PC-9 (cell line): ENCODE measurements around the gene RFPL4AL1. TPM values are rescaled to one million over a fixed set of nuclear protein-coding genes. Genes with fewer than 3 reads are reported as not detected.

ENCODE experiments used
- BruUV-seq: library from RNA; stranded (reverse); fragments of 400-500 nt; replicated peaks from 2 replicates; lab custom pipeline; 2021; lab: Mats Ljungman, UMichigan
- CTCF ChIA-PET: fragments of 300-600 bp; sonication (Branson Sonifier 250); formaldehyde crosslinking; loops from one replicate; lab custom pipeline; 2022; ENCODE audit warnings: antibody characterized with exemption; lab: Charles Lee
- POLR2A ChIA-PET: fragments of 300-600 bp; sonication (Branson Sonifier 250); formaldehyde crosslinking; loops from one replicate; lab custom pipeline; 2022; ENCODE audit warnings: antibody characterized with exemption; ENCODE audit not compliant: unreplicated experiment; lab: Charles Lee
- DNase-seq, 2 experiments: peaks; one replicate each; pipeline versions ENCODE4 v3.0.0 to v3.0.0-alpha.2; 2015 to 2022; ENCODE audit warnings: mixed read lengths in 1 of 2
- H2AFZ ChIP-seq: fragments of 200-600 bp; sonication (generic); 2 replicates; pipeline ENCODE4 v1.8.1; 2017; ENCODE audit warnings: antibody characterized with exemption
- H3F3A ChIP-seq: fragments of 200-600 bp; sonication (generic); 2 replicates; pipeline ENCODE4 v1.8.1; 2017; ENCODE audit warnings: antibody characterized with exemption, mild to moderate bottlenecking, low read depth; ENCODE audit not compliant: insufficient read depth
- H3K27ac ChIP-seq: fragments of 200-600 bp; sonication (generic); 2 replicates; pipeline ENCODE4 v1.6.1; 2016; ENCODE audit warnings: mixed run types
- H3K27me3 ChIP-seq: fragments of 200-600 bp; sonication (generic); 2 replicates; pipeline ENCODE4 v1.6.1; 2016; ENCODE audit warnings: low read depth, mixed run types; ENCODE audit not compliant: insufficient read depth
- H3K36me3 ChIP-seq: fragments of 200-600 bp; sonication (generic); 2 replicates; pipeline ENCODE4 v1.6.1; 2016; ENCODE audit warnings: low read depth, mixed run types
- H3K4me1 ChIP-seq: fragments of 200-600 bp; sonication (generic); replicated peaks from 2 replicates; pipeline ENCODE4 v1.6.1; 2016; ENCODE audit warnings: mixed run types; ENCODE audit not compliant: insufficient read depth
- H3K4me2 ChIP-seq: fragments of 200-600 bp; sonication (generic); 2 replicates; pipeline ENCODE4 v1.6.1; 2017; ENCODE audit warnings: mixed run types
- H3K4me3 ChIP-seq: fragments of 200-600 bp; sonication (generic); 2 replicates; pipeline ENCODE4 v1.6.1; 2016; ENCODE audit warnings: mixed run types
- H3K79me2 ChIP-seq: fragments of 200-600 bp; sonication (generic); 2 replicates; pipeline ENCODE4 v1.6.1; 2017; ENCODE audit warnings: low read depth, mixed run types
- H3K9me2 ChIP-seq: fragments of 200-600 bp; sonication (generic); 2 replicates; pipeline ENCODE4 v1.8.1; 2017; ENCODE audit warnings: mild to moderate bottlenecking; ENCODE audit not compliant: insufficient read depth
- H3K9me3 ChIP-seq: fragments of 200-600 bp; sonication (generic); 2 replicates; pipeline ENCODE4 v1.8.1; 2016; ENCODE audit warnings: low read depth; ENCODE audit not compliant: insufficient read depth
- H4K20me1 ChIP-seq: fragments of 200-600 bp; sonication (generic); 2 replicates; pipeline ENCODE4 v1.8.1; 2017; ENCODE audit not compliant: insufficient read depth
- EZH2 ChIP-seq: fragments of 200-600 bp; sonication (generic); IDR thresholded peaks from 2 replicates; pipeline ENCODE4 v1.8.0; 2017; ENCODE audit warnings: antibody characterized with exemption, low read depth
- intact Hi-C: fragments of 100-400 bp; cut with micrococcal nuclease; formaldehyde crosslinking; loops from one replicate; pipeline ENCODE4 v1.10.0; 2022; ENCODE audit not compliant: unreplicated experiment
- total RNA-seq: library from RNA; stranded (reverse); gene quantifications from 2 replicates; pipeline ENCODE4 v1.2.3, GENCODE V29; 2021
- TF ChIP-seq, protein P1 (sequence below): fragments of 200-600 bp; sonication (generic); conservative IDR thresholded peaks from 2 replicates; pipeline ENCODE4 v1.6.1; 2017; ENCODE audit warnings: mixed run types, antibody characterized with exemption, mild to moderate bottlenecking, moderate library complexity

The RFPL4AL1 gene
- total RNA-seq, 1 experiment from 2014 or later = not detected

DNA sequence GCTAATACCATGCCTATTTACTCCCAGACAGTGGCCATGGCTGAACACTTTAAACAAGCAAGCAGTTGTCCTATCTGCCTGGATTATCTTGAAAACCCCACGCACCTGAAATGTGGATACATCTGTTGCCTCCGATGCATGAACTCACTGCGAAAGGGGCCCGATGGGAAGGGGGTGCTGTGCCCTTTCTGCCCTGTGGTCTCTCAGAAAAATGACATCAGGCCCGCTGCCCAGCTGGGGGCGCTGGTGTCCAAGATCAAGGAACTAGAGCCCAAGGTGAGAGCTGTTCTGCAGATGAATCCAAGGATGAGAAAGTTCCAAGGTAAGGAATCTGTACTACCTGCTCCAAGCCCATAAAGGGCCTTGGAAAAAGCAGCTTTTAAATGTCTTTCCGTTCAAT, 8.6 kb downstream of the RFPL4AL1 start:
- Histone ChIP-seq H4K20me1 (no peaks in the 10 kb centered on the region), H3F3A (no peaks in the 10 kb centered on the region), H3K4me1 (no peaks in the 10 kb centered on the region), H3K27ac (no peak overlapping the region), H3K9me2 (no peaks in the 10 kb centered on the region), H3K4me3 (no peak overlapping the region), H3K79me2 (no peaks in the 10 kb centered on the region), H3K27me3 (peaks cover 83% of the 10 kb centered on the region), H2AFZ (no peak overlapping the region), H3K9me3 (no peaks in the 10 kb centered on the region), H3K4me2 (no peak overlapping the region), H3K36me3 (no peaks in the 10 kb centered on the region)
- CTCF ChIA-PET = no interaction called here
- BruUV-seq = no TSS peak
- intact Hi-C loops = no loop called here
- POLR2A ChIA-PET = no interaction called here
- TF ChIP-seq, protein P1, sequence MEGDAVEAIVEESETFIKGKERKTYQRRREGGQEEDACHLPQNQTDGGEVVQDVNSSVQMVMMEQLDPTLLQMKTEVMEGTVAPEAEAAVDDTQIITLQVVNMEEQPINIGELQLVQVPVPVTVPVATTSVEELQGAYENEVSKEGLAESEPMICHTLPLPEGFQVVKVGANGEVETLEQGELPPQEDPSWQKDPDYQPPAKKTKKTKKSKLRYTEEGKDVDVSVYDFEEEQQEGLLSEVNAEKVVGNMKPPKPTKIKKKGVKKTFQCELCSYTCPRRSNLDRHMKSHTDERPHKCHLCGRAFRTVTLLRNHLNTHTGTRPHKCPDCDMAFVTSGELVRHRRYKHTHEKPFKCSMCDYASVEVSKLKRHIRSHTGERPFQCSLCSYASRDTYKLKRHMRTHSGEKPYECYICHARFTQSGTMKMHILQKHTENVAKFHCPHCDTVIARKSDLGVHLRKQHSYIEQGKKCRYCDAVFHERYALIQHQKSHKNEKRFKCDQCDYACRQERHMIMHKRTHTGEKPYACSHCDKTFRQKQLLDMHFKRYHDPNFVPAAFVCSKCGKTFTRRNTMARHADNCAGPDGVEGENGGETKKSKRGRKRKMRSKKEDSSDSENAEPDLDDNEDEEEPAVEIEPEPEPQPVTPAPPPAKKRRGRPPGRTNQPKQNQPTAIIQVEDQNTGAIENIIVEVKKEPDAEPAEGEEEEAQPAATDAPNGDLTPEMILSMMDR = peak; percentile 57; the same call in 1 of the 2 replicates
- no peak for TF ChIP-seq EZH2
- DNase-seq = peak in 1 of 2 experiments; percentile 12

DNA sequence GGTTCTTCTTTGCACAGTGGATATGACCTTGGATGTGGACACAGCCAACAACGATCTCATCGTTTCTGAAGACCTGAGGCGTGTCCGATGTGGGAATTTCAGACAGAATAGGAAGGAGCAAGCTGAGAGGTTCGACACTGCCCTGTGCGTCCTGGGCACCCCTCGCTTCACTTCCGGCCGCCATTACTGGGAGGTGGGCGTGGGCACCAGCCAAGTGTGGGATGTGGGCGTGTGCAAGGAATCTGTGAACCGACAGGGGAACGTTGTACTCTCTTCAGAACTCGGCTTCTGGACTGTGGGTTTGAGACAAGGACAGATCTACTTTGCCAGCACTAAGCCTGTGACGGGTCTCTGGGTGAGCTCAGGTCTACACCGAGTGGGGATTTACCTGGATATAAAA, 9.4 kb downstream of the RFPL4AL1 start:
- intact Hi-C loops = no loop called here
- Histone ChIP-seq H3K9me3 (no peaks in the 10 kb centered on the region), H3K27me3 (peaks cover 88% of the 10 kb centered on the region), H2AFZ (no peak overlapping the region), H3K4me3 (no peak overlapping the region), H3K4me1 (no peaks in the 10 kb centered on the region), H3F3A (no peaks in the 10 kb centered on the region), H4K20me1 (no peaks in the 10 kb centered on the region), H3K27ac (no peak overlapping the region), H3K4me2 (no peak overlapping the region; the same call in 1 of the 2 replicates), H3K9me2 (no peaks in the 10 kb centered on the region), H3K79me2 (no peaks in the 10 kb centered on the region), H3K36me3 (no peaks in the 10 kb centered on the region)
- ChIA-PET POLR2A (no interaction called here), CTCF (no interaction called here)
- DNase-seq = no peak
- TF ChIP-seq EZH2 = no peak
- TF ChIP-seq, protein P1 = no peak
- no TSS peak for BruUV-seq

DNA sequence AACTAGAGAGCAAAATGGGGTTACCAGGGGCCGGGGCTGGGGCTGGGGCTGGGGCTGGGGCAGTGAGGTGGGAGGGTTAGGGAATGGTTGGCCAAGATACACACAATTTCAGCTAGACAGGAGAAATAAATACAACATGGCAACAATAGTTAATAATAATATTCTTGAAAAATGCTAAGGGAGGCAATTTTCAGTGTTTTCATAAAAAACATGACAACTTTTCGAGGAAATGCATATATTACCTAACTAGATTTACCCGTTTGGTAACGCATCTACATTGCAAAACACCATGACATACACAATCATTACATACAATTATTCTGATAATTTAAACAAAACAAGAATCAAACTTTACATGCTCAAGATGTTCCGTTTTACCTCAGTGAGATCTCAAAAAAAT, 12.2 kb downstream of the RFPL4AL1 start:
- intact Hi-C loops = no loop called here
- POLR2A ChIA-PET = no interaction called here
- TF ChIP-seq, protein P1 = no peak
- TF ChIP-seq EZH2 = no peak
- no peak overlapping the region for H3K4me2 ChIP-seq
- H4K20me1 ChIP-seq = no peaks in the 10 kb centered on the region
- H3K36me3 ChIP-seq = no peaks in the 10 kb centered on the region
- no peaks in the 10 kb centered on the region for H3F3A ChIP-seq
- BruUV-seq = no TSS peak
- CTCF ChIA-PET = no interaction called here
- no peak overlapping the region for H3K4me3 ChIP-seq
- H3K79me2 ChIP-seq = no peaks in the 10 kb centered on the region
- no peak overlapping the region for H3K27ac ChIP-seq
- no peak for DNase-seq
- no peak overlapping the region for H2AFZ ChIP-seq
- no peaks in the 10 kb centered on the region for H3K4me1 ChIP-seq
- no peaks in the 10 kb centered on the region for H3K9me2 ChIP-seq
- no peaks in the 10 kb centered on the region for H3K9me3 ChIP-seq
- peaks cover 100% of the 10 kb centered on the region for H3K27me3 ChIP-seq
